Measurements from ENCODE around the gene ROBO1. TPM values are rescaled to one million over a fixed set of nuclear protein-coding genes. Genes with fewer than 3 reads are reported as not detected.

The ROBO1 gene
- total RNA-seq, 2 donors from 2014 or later, result 3.0 to 6.7 TPM

DNA sequence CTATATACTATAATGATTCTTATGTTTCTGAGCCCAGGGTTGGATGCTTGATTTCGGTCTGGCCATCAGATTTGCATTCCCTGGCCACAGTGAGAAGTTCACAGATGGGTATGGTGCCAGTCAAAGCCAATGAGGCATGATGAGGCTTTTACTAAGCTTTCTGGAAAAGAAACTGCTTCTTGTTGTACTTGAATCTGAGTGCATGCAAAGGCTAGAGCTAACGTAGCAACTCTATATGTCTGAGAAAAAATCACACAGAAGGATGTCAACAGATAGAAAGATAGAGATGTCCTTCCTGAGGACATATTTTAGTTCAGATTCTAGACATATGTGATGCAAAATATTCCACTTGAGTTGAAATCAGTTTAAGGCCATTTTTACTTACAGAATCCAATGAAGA is 608.1 kb downstream of the ROBO1 start:
- Mint-ChIP-seq H3K4me3 (no peak overlapping the region), H3K36me3 (ENCODE audit: insufficient read depth in 2 of 2) (peaks cover 0 to 2% of the 10 kb centered on the region in 2 donors), H3K9me3 (peaks cover 7% of the 10 kb centered on the region in 2 donors), H3K27ac (no peak overlapping the region), H3K4me1 (ENCODE audit: low read depth) (no peaks in the 10 kb centered on the region), H3K27me3 (ENCODE audit: low read depth) (no peaks in the 10 kb centered on the region)
- ATAC-seq (replicated peaks in 1 of 2) (no peak), DNase-seq (no peak)

DNA sequence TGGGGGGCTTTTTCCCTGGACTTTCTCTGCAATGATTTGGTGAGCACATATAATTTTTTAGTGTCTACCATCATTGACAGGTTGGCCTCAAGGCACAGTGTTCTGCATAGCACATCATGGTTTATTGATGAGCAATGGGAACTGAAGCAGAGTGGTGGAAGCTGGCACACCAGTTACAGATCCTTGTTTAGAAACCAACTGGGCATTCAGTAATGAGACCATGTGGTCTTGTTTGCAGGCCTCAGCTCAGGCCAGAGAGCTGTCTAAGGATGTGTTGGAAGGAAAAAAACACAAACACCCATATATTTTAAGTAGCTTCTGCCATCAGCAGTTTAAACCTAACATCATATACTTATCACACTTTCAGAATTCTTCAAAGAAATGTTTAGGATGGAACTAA is 610.6 kb downstream of the ROBO1 start:
- H3K27ac Mint-ChIP-seq, result no peak overlapping the region
- peaks cover 2 to 3% of the 10 kb centered on the region in 2 donors for H3K9me3 Mint-ChIP-seq
- peaks cover 0 to 2% of the 10 kb centered on the region in 2 donors for H3K36me3 Mint-ChIP-seq (ENCODE audit: insufficient read depth in 2 of 2)
- H3K4me3 Mint-ChIP-seq, result no peak overlapping the region
- ATAC-seq (replicated peaks in 1 of 2), result no peak
- DNase-seq, result no peak
- H3K4me1 Mint-ChIP-seq (ENCODE audit: low read depth), result no peaks in the 10 kb centered on the region
- no peaks in the 10 kb centered on the region for H3K27me3 Mint-ChIP-seq (ENCODE audit: low read depth)

DNA sequence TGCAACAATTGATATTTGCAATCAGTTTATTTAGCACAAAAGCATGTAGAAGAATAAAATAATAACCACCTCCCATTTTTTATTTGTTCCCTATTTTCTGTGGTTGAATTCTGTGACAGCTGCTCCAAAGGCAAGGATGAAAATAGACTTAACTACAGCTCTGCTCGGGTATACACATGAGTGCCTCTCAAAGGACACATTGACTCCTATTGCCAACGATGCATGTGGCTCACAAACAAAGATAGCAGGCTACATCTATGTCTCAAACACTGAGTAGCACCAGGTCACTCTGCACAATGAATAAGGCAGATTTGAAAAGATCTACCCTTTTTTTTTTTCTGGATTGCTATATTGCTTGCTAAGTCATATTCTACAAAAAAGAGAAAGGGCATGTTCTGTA is 612.9 kb downstream of the ROBO1 start:
- no peak for ATAC-seq (replicated peaks in 1 of 2)
- Mint-ChIP-seq H3K36me3 (ENCODE audit: insufficient read depth in 2 of 2) (peaks cover 0 to 2% of the 10 kb centered on the region in 2 donors), H3K4me3 (no peak overlapping the region), H3K4me1 (ENCODE audit: low read depth) (no peaks in the 10 kb centered on the region), H3K9me3 (peaks cover 9% of the 10 kb centered on the region in 2 donors), H3K27me3 (ENCODE audit: low read depth) (no peaks in the 10 kb centered on the region), H3K27ac (no peak overlapping the region)
- no peak for DNase-seq

DNA sequence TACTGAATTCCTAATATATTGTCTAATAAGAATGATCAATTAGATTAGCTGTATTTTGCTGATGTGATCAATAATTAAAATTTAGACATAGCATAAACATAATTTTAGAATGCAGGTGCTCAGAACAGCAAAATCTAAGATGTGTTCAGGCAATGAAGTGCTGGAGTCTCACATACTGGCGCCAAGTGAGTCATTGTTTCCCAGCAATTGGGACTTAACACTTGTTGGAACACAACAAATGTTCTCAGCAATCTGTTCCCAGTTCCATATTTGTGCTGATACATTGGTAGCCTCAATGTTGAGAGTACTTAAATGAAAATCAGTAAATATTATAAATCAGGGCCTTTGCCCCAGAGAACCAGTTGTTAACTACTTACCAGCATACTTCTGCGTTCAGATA is 619.0 kb downstream of the ROBO1 start:
- H3K27me3 Mint-ChIP-seq (ENCODE audit: low read depth), result no peaks in the 10 kb centered on the region
- DNase-seq, result no peak
- no peak for ATAC-seq (replicated peaks in 1 of 2)
- H3K4me1 Mint-ChIP-seq (ENCODE audit: low read depth), result no peaks in the 10 kb centered on the region
- H3K27ac Mint-ChIP-seq, result no peak overlapping the region
- no peak overlapping the region for H3K4me3 Mint-ChIP-seq
- H3K9me3 Mint-ChIP-seq, result peaks cover 9% of the 10 kb centered on the region in 2 donors
- no peaks in the 10 kb centered on the region for H3K36me3 Mint-ChIP-seq (ENCODE audit: insufficient read depth in 2 of 2)

DNA sequence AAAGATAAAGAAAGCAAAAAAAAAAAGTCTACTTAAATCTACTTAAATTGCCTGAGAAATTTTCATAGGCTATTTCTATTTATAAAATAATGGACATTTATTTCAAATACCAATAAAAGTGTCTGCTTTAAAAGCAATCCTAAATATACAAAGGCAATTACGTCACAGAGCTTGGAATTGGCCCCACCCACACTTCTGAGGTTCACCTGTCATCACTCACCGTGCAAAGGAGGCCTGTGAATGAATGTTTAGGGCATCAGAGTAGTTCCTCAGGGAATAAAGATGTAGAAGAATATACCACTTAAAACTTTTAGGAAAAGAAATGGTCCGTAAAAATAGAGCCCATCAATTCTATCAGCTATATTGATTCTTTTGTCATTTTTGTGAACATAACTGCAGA is 621.8 kb downstream of the ROBO1 start:
- no peaks in the 10 kb centered on the region for H3K4me1 Mint-ChIP-seq (ENCODE audit: low read depth)
- H3K9me3 Mint-ChIP-seq, result peaks cover 3 to 9% of the 10 kb centered on the region in 2 donors
- DNase-seq (no peak), ATAC-seq (replicated peaks in 1 of 2) (no peak)
- H3K4me3 Mint-ChIP-seq, result no peak overlapping the region
- no peaks in the 10 kb centered on the region for H3K27me3 Mint-ChIP-seq (ENCODE audit: low read depth)
- H3K36me3 Mint-ChIP-seq (ENCODE audit: insufficient read depth in 2 of 2), result no peaks in the 10 kb centered on the region
- H3K27ac Mint-ChIP-seq, result no peak overlapping the region

DNA sequence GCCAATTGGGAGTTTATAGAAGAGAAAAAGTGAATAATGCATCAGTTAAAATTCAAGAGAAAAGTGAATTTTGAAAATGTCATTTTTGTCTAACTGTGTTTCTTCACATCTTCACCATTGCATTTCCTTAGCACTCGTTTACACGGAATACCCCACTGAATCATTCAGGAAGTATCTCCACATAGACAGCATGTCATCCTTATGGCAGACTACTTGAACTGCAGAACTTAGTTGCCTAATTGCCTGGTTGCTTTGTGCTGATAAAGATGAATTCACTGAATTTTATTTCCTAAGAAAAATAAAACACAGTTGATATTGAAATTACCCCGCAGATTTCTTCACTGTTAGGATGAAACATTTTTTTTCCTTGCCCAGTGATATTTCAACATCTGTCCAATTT is 627.1 kb downstream of the ROBO1 start:
- ATAC-seq (replicated peaks in 1 of 2), result no peak
- no peak for DNase-seq
- H3K4me3 Mint-ChIP-seq, result no peak overlapping the region

DNA sequence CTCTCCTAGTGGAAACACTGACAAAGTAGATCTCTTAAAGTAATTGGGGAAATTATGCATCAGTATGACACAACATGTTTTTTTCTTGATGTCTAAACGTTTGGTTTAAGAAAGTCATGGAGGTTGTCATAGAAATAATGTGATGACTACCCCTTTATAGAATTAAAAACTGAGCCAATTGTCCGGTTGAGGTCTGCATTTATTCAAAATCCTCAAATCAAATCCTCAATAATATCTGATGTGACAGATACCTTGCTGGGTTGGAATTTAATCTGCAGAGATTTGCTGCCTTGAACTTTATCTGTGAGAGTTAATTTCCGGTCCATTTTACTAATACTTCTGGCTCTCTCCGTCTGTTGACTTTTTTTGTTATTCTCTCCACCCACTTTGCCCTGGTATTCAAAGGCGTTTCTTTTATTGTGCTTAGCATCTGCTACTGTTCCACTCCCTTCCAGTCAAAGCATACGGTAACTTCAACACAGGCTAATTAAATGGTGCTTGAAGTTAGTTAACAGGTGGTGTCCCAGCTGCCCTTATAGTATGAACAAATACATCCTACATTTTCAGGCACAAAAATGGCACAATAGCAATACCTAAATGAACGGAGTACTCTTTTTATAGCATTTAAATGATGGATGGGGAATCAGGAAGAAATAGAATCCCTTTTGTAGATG is 628.3 kb downstream of the ROBO1 start:
- peaks cover 3 to 8% of the 10 kb centered on the region in 2 donors for H3K9me3 Mint-ChIP-seq
- no peaks in the 10 kb centered on the region for H3K4me1 Mint-ChIP-seq (ENCODE audit: low read depth)
- ATAC-seq (replicated peaks in 1 of 2), result no peak
- H3K36me3 Mint-ChIP-seq (ENCODE audit: insufficient read depth in 2 of 2), result no peaks in the 10 kb centered on the region
- H3K4me3 Mint-ChIP-seq, result no peak overlapping the region
- H3K27me3 Mint-ChIP-seq (ENCODE audit: low read depth), result no peaks in the 10 kb centered on the region
- DNase-seq, result no peak
- H3K27ac Mint-ChIP-seq, result no peak overlapping the region

More for the DNA sequence above, 627.1 kb downstream of the ROBO1 start:
- Mint-ChIP-seq H3K27me3 (ENCODE audit: low read depth) (no peaks in the 10 kb centered on the region), H3K9me3 (peaks cover 3 to 8% of the 10 kb centered on the region in 2 donors), H3K4me1 (ENCODE audit: low read depth) (no peaks in the 10 kb centered on the region), H3K36me3 (ENCODE audit: insufficient read depth in 2 of 2) (no peaks in the 10 kb centered on the region), H3K27ac (no peak overlapping the region)

DNA sequence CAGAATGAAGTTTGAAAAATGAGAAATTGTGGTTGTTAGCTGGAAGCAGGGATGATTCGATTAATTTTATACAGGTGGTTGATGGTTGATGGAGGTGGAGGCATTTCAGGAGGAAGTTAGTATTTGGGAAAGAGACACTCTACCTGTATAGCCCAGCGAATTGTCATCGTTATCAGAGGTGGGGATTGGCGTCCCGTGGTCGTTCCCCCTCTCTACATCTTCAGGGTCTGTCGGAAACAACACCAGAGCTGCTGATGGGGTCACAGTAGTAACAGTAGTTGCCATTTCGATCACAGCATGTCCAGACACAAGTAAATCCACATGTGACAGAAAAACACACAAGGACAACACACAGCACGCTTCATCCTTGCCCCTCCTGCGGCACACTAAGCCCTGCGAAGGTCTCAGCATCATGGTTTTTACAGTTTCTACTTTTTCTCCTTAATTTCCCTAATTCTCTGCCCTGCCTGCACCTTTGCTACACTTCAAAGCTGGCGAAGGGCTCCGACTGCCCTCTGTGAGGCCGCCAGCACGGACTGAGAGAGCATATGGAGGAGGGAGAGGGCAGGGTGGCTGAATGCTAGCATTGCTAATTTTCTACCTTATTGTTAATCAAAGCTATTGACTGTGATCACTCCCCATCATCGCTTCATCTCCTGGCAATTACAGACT is 642.3 kb downstream of the ROBO1 start:
- DNase-seq (no peak), ATAC-seq (replicated peaks in 1 of 2) (no peak)
- Mint-ChIP-seq H3K27me3 (ENCODE audit: low read depth) (no peaks in the 10 kb centered on the region), H3K4me1 (ENCODE audit: low read depth) (no peaks in the 10 kb centered on the region), H3K27ac (no peak overlapping the region), H3K36me3 (ENCODE audit: insufficient read depth in 2 of 2) (no peaks in the 10 kb centered on the region), H3K4me3 (no peak overlapping the region), H3K9me3 (peaks cover 4 to 8% of the 10 kb centered on the region in 2 donors)

DNA sequence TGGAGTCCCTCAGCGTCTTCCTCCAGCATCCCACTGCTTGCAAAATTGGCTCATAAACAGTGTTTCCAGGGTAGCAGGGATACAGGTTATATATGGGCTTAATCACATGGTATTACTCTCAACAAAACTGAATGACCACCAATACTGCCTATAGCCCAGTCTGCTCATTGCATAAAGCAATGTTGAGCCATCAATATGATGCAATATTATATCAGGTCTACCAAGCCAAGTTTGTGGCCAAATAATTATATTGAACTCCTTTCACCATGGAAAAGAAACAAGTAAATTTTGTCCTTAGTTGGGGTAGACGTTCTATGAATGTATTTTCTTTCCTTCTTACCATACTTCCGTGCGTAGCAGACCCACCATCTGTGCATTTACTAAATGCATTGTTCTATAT is 652.3 kb downstream of the ROBO1 start:
- DNase-seq, result no peak
- no peaks in the 10 kb centered on the region for H3K27me3 Mint-ChIP-seq (ENCODE audit: low read depth)
- H3K4me3 Mint-ChIP-seq, result no peak overlapping the region
- peaks cover 2 to 8% of the 10 kb centered on the region in 2 donors for H3K9me3 Mint-ChIP-seq
- no peak for ATAC-seq (replicated peaks in 1 of 2)
- H3K27ac Mint-ChIP-seq, result no peak overlapping the region
- no peaks in the 10 kb centered on the region for H3K4me1 Mint-ChIP-seq (ENCODE audit: low read depth)
- no peaks in the 10 kb centered on the region for H3K36me3 Mint-ChIP-seq (ENCODE audit: insufficient read depth in 2 of 2)

DNA sequence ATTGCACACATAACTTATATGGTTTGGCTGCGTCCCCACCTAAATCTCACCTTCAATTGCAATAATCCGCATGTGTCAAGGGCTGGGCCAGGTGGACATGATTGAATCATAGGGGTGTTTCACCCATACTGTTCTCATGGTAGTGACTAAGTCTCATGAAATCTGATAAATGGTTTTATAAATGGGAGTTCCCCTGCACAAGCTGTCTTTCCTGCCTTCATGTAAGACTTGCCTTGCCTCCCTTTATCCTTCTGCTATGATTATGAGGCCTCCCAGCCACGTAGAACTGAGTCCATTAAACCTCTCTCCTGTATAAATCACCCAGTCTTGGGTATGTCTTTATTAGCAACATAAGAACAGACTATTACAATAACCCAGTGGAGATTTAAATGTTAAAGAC is 653.9 kb downstream of the ROBO1 start:
- Mint-ChIP-seq H3K9me3 (peaks cover 2 to 8% of the 10 kb centered on the region in 2 donors), H3K27ac (no peak overlapping the region), H3K36me3 (ENCODE audit: insufficient read depth in 2 of 2) (no peaks in the 10 kb centered on the region), H3K4me3 (no peak overlapping the region), H3K27me3 (ENCODE audit: low read depth) (no peaks in the 10 kb centered on the region), H3K4me1 (ENCODE audit: low read depth) (no peaks in the 10 kb centered on the region)
- ATAC-seq (replicated peaks in 1 of 2) (no peak), DNase-seq (no peak)

DNA sequence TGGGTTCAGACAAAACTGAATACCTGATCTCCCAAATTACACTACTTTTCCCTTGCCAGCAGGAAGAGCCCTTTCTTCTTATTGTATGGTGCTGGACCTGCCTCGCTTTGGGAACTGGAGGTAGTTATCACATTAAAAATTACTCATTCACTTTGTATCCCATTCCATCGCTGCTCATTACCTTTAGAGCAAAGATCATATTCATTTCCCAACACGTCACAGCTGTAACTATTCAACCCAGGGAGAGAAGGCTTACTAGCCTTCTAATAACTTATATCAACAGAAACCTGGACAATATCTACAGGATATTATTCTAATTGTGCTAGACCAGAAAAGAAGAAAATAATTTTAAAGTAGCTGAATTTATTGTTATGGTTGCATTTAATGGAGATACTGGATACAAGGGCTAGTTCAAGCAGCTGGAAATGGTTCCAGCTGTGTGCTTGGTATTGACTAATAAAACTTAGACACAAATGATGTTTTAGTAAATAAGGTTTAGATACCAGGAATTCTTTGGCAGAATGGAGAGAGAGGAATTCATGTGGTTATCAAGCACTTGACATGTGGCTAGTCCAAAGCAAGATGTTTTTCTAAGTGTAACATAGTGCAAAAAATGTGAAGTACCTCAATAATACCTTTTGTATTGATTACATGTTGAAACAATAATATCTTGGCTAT is 656.3 kb downstream of the ROBO1 start:
- Mint-ChIP-seq H3K36me3 (ENCODE audit: insufficient read depth in 2 of 2) (no peaks in the 10 kb centered on the region), H3K4me1 (ENCODE audit: low read depth) (no peaks in the 10 kb centered on the region), H3K27me3 (ENCODE audit: low read depth) (no peaks in the 10 kb centered on the region), H3K4me3 (no peak overlapping the region), H3K9me3 (peaks cover 2 to 8% of the 10 kb centered on the region in 2 donors), H3K27ac (no peak overlapping the region)
- ATAC-seq (replicated peaks in 1 of 2), result no peak
- no peak for DNase-seq

DNA sequence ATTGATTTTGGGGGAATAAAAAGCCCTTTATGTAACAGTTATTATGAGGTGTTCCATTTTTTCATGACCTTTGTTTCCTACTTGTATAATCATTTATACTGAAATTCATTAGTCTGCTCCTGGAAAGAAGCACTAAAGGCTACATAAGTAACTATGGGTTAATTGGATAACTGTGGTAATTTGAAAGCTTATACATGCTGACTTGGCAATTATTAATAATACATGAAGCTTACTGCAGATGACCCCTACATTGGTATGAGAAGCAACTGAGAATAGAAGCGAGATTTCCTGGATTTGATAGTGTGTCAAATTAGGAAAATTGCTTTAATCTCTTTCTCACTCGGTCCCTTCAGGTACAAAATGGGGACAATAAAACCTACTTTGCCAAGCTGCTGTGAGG is 658.0 kb downstream of the ROBO1 start:
- H3K36me3 Mint-ChIP-seq (ENCODE audit: insufficient read depth in 2 of 2), result no peaks in the 10 kb centered on the region

DNA sequence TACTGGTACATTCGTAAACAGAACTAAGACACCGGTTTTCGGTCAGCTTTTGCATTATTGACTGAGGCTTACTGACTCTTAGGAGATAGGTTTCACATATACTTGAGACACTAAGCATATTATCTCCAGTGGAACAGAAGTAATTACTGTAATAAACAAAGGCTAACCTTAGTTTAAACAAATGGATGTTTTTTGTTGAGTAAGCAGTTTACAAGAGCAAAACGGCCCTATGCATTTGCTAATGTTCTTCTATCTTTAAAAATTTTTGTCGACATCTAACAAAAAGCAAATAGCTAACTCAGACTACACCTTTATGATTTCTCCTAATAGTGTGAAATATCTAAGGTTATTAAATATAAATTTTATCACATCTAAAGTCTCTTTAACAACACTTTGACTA is 664.5 kb downstream of the ROBO1 start:
- DNase-seq, result no peak
- H3K4me1 Mint-ChIP-seq (ENCODE audit: low read depth), result no peaks in the 10 kb centered on the region
- no peaks in the 10 kb centered on the region for H3K27me3 Mint-ChIP-seq (ENCODE audit: low read depth)
- H3K4me3 Mint-ChIP-seq, result no peak overlapping the region
- ATAC-seq (replicated peaks in 1 of 2), result no peak
- no peak overlapping the region for H3K27ac Mint-ChIP-seq
- H3K9me3 Mint-ChIP-seq, result peaks cover 1 to 9% of the 10 kb centered on the region in 2 donors
- H3K36me3 Mint-ChIP-seq (ENCODE audit: insufficient read depth in 2 of 2), result no peaks in the 10 kb centered on the region

More for the DNA sequence above, 658.0 kb downstream of the ROBO1 start:
- no peak overlapping the region for H3K4me3 Mint-ChIP-seq
- H3K9me3 Mint-ChIP-seq, result peaks cover 3 to 6% of the 10 kb centered on the region in 2 donors
- no peak for DNase-seq
- H3K4me1 Mint-ChIP-seq (ENCODE audit: low read depth), result no peaks in the 10 kb centered on the region
- no peak for ATAC-seq (replicated peaks in 1 of 2)
- no peak overlapping the region for H3K27ac Mint-ChIP-seq
- H3K27me3 Mint-ChIP-seq (ENCODE audit: low read depth), result no peaks in the 10 kb centered on the region

Measured in activated T-cell treated with anti-CD3 and anti-CD28 coated beads, Interleukin-2, amount 50 U/mL, for 72 hours (primary cell).